Caco-2 (cell line): ENCODE results near the gene GADD45GIP1. TPM values are rescaled to one million over a fixed set of nuclear protein-coding genes. Genes with fewer than 3 reads are reported as not detected.

Experiments
- BruUV-seq: library from RNA; stranded (reverse); fragments of 400-500 nt; replicated peaks from 2 replicates; lab custom pipeline; 2021; lab: Mats Ljungman, UMichigan
- CTCF ChIA-PET: fragments of 300-600 bp; sonication (Branson Sonifier 250); formaldehyde crosslinking; loops from one replicate; lab custom pipeline; 2022; ENCODE audit warnings: antibody characterized with exemption; lab: Charles Lee
- POLR2A ChIA-PET: fragments of 300-600 bp; sonication (Branson Sonifier 250); formaldehyde crosslinking; loops from one replicate; lab custom pipeline; 2022; ENCODE audit warnings: antibody characterized with exemption; lab: Charles Lee
- DNase-seq, 2 experiments: peaks; one replicate each; pipeline versions ENCODE4 v3.0.0 to v3.0.0-alpha.2; 2020 to 2022
- H3K27me3 ChIP-seq: replicated peaks from 2 replicates; pipeline ENCODE4 v1.6.0; 2011; ENCODE audit warnings: low read length; ENCODE audit not compliant: control insufficient read depth, insufficient read depth
- H3K36me3 ChIP-seq: 2 replicates; pipeline ENCODE4 v1.5.1; 2011; ENCODE audit warnings: low read length; ENCODE audit not compliant: control insufficient read depth, insufficient read depth
- H3K4me1 ChIP-seq: fragments of 250-450 bp; sonication (Bioruptor Pico); 2 replicates; pipeline ENCODE4 v1.5.1; 2020; ENCODE audit warnings: mild to moderate bottlenecking
- H3K4me3 ChIP-seq: 2 replicates; pipeline ENCODE4 v1.5.1; 2011; ENCODE audit warnings: low read depth, mild to moderate bottlenecking, control low read depth, low read length
- H3K9me3 ChIP-seq: fragments of 250-450 bp; sonication (Bioruptor Pico); 2 replicates; pipeline ENCODE4 v1.5.1; 2020; ENCODE audit warnings: mild to moderate bottlenecking, moderate library complexity
- H3K27ac Mint-ChIP-seq: one replicate; pipeline ENCODE4 v1.8.0; 2022; ENCODE audit warnings: mixed read lengths; ENCODE audit not compliant: unreplicated experiment
- H3K27me3 Mint-ChIP-seq: one replicate; pipeline ENCODE4 v1.8.0; 2022; ENCODE audit warnings: mixed read lengths; ENCODE audit not compliant: insufficient read depth, unreplicated experiment
- H3K36me3 Mint-ChIP-seq: one replicate; pipeline ENCODE4 v1.8.0; 2022; ENCODE audit warnings: mild to moderate bottlenecking, mixed read lengths; ENCODE audit not compliant: insufficient read depth, unreplicated experiment
- H3K4me1 Mint-ChIP-seq: one replicate; pipeline ENCODE4 v1.8.0; 2022; ENCODE audit warnings: low read depth, mixed read lengths; ENCODE audit not compliant: unreplicated experiment
- H3K4me3 Mint-ChIP-seq: one replicate; pipeline ENCODE4 v1.8.0; 2022; ENCODE audit warnings: mild to moderate bottlenecking, moderate library complexity, mixed read lengths; ENCODE audit not compliant: unreplicated experiment
- H3K9me3 Mint-ChIP-seq: one replicate; pipeline ENCODE4 v1.8.0; 2022; ENCODE audit warnings: mixed read lengths; ENCODE audit not compliant: unreplicated experiment
- CTCF ChIP-seq, 2 experiments: fragments of 200-600 bp in 1 of 2; IDR thresholded peaks; 1 replicate in 1 of 2; 2 replicates in 1 of 2; pipeline versions ENCODE4 v1.5.1 to v1.8.0; 2011 to 2022; ENCODE audit warnings: antibody characterized with exemption in 1 of 2, control low read depth in 1 of 2, inconsistent platforms in 1 of 2, low read depth in 1 of 2, low read length in 1 of 2, mild to moderate bottlenecking in 1 of 2, moderate library complexity in 1 of 2; ENCODE audit not compliant: insufficient read depth in 1 of 2, severe bottlenecking in 1 of 2, unreplicated experiment in 1 of 2
- intact Hi-C: fragments of 100-400 bp; cut with micrococcal nuclease; formaldehyde crosslinking; loops from one replicate; pipeline ENCODE4 v1.10.0; 2022; ENCODE audit not compliant: unreplicated experiment
- total RNA-seq: library from RNA; stranded (reverse); gene quantifications from 2 replicates; pipeline ENCODE4 v1.2.3, GENCODE V29; 2022

GADD45GIP1 gene
- total RNA-seq, 1 experiment from 2014 or later: 39.3 TPM

GRCh38 chr19:12994701-12995595, 37.9 kb upstream of the GADD45GIP1 start, which contains the start of gene NFIX:
Gene NFIX, plus strand, starts transcription at chr19:12995475. Its CDS starts 363 bp downstream, at chr19:12995838.
- H3K27me3 ChIP-seq: peaks cover 2% of the 10 kb centered on the region; the same call in 1 of the 2 replicates
- H3K36me3 ChIP-seq: no peaks in the 10 kb centered on the region
- POLR2A ChIA-PET: interaction anchor here (0.5 kb wide), 1 partner anchor 49 kb away, joined by 10 read pairs; no protein-coding TSS in a partner anchor
- intact Hi-C loops: no loop called here
- Mint-ChIP-seq H3K9me3 (no peaks in the 10 kb centered on the region), H3K27ac (peak within 1 kb of the TSS; percentile 48), H3K4me3 (peak within 1 kb of the TSS; percentile 90), H3K4me1 (no peaks in the 10 kb centered on the region), H3K27me3 (peaks cover 17% of the 10 kb centered on the region), H3K36me3 (peaks cover 6% of the 10 kb centered on the region)
- peak in 1 of 2 experiments; percentile 65 for DNase-seq
- CTCF ChIA-PET: interaction anchor here (0.6 to 1.9 kb wide), 2 partner anchors 9 to 17 kb away, joined by 4 to 5 read pairs; no protein-coding TSS in a partner anchor
- peak within 1 kb of the TSS; percentile 46 for H3K4me3 ChIP-seq
- no peaks in the 10 kb centered on the region for H3K9me3 ChIP-seq
- H3K4me1 ChIP-seq: no peaks in the 10 kb centered on the region
- TF ChIP-seq CTCF (IDR thresholded peaks at IDR 0.05; ENCODE audit: insufficient read depth in 1 of 2, low read depth in 1 of 2, low read length in 1 of 2, severe bottlenecking in 1 of 2, unreplicated experiment in 1 of 2): no peak
- BruUV-seq: no TSS peak

GRCh38 chr19:12993562-12993961, 36.5 kb upstream of the GADD45GIP1 start:
- no peak for TF ChIP-seq CTCF (IDR thresholded peaks at IDR 0.05; ENCODE audit: insufficient read depth in 1 of 2, low read depth in 1 of 2, low read length in 1 of 2, severe bottlenecking in 1 of 2, unreplicated experiment in 1 of 2)
- Histone ChIP-seq H3K4me3 (no peak overlapping the region), H3K36me3 (no peaks in the 10 kb centered on the region), H3K27me3 (peaks cover 2% of the 10 kb centered on the region; the same call in 1 of the 2 replicates), H3K9me3 (no peaks in the 10 kb centered on the region), H3K4me1 (no peaks in the 10 kb centered on the region)
- DNase-seq: no peak
- Mint-ChIP-seq H3K4me1 (no peaks in the 10 kb centered on the region), H3K9me3 (no peaks in the 10 kb centered on the region), H3K36me3 (peaks cover 6% of the 10 kb centered on the region), H3K4me3 (no peak overlapping the region), H3K27me3 (peaks cover 17% of the 10 kb centered on the region), H3K27ac (no peak overlapping the region)
- BruUV-seq: no TSS peak
- ChIA-PET POLR2A (no interaction called here), CTCF (interaction anchor here (0.7 to 1.9 kb wide), 2 partner anchors 14 to 16 kb away, joined by 4 to 5 read pairs; no protein-coding TSS in a partner anchor)
- intact Hi-C loops: no loop called here

GRCh38 chr19:12992729-12993128, 35.7 kb upstream of the GADD45GIP1 start:
- no peaks in the 10 kb centered on the region for H3K9me3 ChIP-seq
- no peak for TF ChIP-seq CTCF (IDR thresholded peaks at IDR 0.05; ENCODE audit: insufficient read depth in 1 of 2, low read depth in 1 of 2, low read length in 1 of 2, severe bottlenecking in 1 of 2, unreplicated experiment in 1 of 2)
- intact Hi-C loops: no loop called here
- H3K4me3 Mint-ChIP-seq: no peak overlapping the region
- no peak for DNase-seq
- CTCF ChIA-PET: interaction anchor here (0.6 kb wide), 2 partner anchors 67 to 91 kb away, joined by 3 read pairs; no protein-coding TSS in a partner anchor
- no peaks in the 10 kb centered on the region for H3K9me3 Mint-ChIP-seq
- no peaks in the 10 kb centered on the region for H3K36me3 ChIP-seq
- peaks cover 2% of the 10 kb centered on the region; the same call in 1 of the 2 replicates for H3K27me3 ChIP-seq
- POLR2A ChIA-PET: no interaction called here
- no peak overlapping the region for H3K27ac Mint-ChIP-seq
- peaks cover 6% of the 10 kb centered on the region for H3K36me3 Mint-ChIP-seq
- no TSS peak for BruUV-seq
- no peaks in the 10 kb centered on the region for H3K4me1 Mint-ChIP-seq
- H3K4me3 ChIP-seq: no peak overlapping the region
- peaks cover 13% of the 10 kb centered on the region for H3K27me3 Mint-ChIP-seq
- no peaks in the 10 kb centered on the region for H3K4me1 ChIP-seq
